BLaER1 treated with 17β-estradiol and CSF1 and Interleukin-3, amounts not matched to agents 10 nM and 100 nM (cell line): Measurements from ENCODE around the gene NHLRC4.

ENCODE experiments used
- H3K27ac ChIP-seq, 11 experiments: shearing (Covaris generic); formaldehyde crosslinking; 2 replicates each; pipeline ENCODE4 v1.8.1; 2022
- H3K27me3 ChIP-seq, 11 experiments: shearing (Covaris generic); formaldehyde crosslinking; 2 replicates each; pipeline ENCODE4 v1.8.1; 2022
- H3K36me3 ChIP-seq, 11 experiments: shearing (Covaris generic); formaldehyde crosslinking; 2 replicates each; pipeline ENCODE4 v1.8.1; 2022
- H3K4me1 ChIP-seq, 10 experiments: shearing (Covaris generic); formaldehyde crosslinking; 2 replicates each; pipeline ENCODE4 v1.8.1; 2022
- H3K4me2 ChIP-seq, 11 experiments: shearing (Covaris generic); formaldehyde crosslinking; 2 replicates each; pipeline ENCODE4 v1.8.1; 2022
- H3K4me3 ChIP-seq, 10 experiments: shearing (Covaris generic); formaldehyde crosslinking; 2 replicates each; pipeline ENCODE4 v1.8.1; 2022
- H3K9ac ChIP-seq, 11 experiments: shearing (Covaris generic); formaldehyde crosslinking; 2 replicates each; pipeline ENCODE4 v1.8.1; 2022
- H3K9me3 ChIP-seq, 11 experiments: shearing (Covaris generic); formaldehyde crosslinking; replicated peaks in 1 of 11; 2 replicates each; pipeline ENCODE4 v1.8.1; 2022
- H4K20me1 ChIP-seq, 11 experiments: shearing (Covaris generic); formaldehyde crosslinking; 2 replicates each; pipeline ENCODE4 v1.8.1; 2022
- Cebpa-rat ChIP-seq, 11 experiments: shearing (Covaris generic); IDR thresholded peaks; 2 replicates each; pipeline ENCODE4 v1.8.1; 2022

Gene NHLRC4

GRCh38 chr16:535446-536405 lies 31.1 kb upstream of the NHLRC4 start:
- Histone ChIP-seq H3K27ac (peak overlapping the region in 4 of 11 experiments; percentile 24 to 61 (median 48); a peak in 7 of 22 replicates), H3K4me2 (peak overlapping the region in 5 of 11 experiments; percentile 53 to 80 (median 62); a peak in 10 of 22 replicates), H3K9ac (peak overlapping the region in 6 of 11 experiments; percentile 14 to 55 (median 44); a peak in 12 of 22 replicates), H3K9me3 (no peaks in the 10 kb centered on the region), H3K4me1 (peaks cover 15 to 63% (median 36%) of the 10 kb centered on the region in 10 experiments; a peak in 19 of 20 replicates), H3K27me3 (no peaks in the 10 kb centered on the region), H3K4me3 (0 out of 20 replicates have a peak overlapping the region, but pooled peaks of 1 of the 10 experiments have one; percentile 11), H3K36me3 (peaks cover 44 to 92% (median 77%) of the 10 kb centered on the region in 11 experiments), H4K20me1 (peaks cover 99 to 100% (median 100%) of the 10 kb centered on the region in 11 experiments)
- TF ChIP-seq Cebpa-rat (IDR thresholded peaks at IDR 0.05) = no peak

DNA sequence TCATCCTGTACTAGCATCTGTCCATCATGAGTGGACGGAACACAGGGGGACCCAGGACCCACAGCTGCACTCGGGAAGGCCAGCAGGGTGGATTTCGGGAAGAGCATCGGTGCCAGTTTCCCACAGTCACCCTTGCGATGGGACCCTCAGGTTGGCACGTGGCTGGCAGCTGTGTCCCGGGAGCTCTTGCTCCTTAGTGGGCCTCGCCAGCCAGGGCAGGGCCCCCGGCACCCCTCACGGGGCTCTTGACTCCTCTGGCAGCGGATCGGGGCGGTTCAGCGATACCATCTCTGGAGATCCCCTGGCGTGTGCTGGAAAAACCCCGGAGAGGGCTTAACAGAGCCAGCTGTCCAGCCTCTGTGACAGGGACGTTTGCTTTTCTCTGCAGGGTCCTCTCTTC lies 30.1 kb upstream of the NHLRC4 start:
- no peak for TF ChIP-seq Cebpa-rat (IDR thresholded peaks at IDR 0.05)
- peaks cover 99 to 100% (median 100%) of the 10 kb centered on the region in 11 experiments for H4K20me1 ChIP-seq

GRCh38 chr16:537415-538335 lies 29.1 kb upstream of the NHLRC4 start:
- peaks cover under 1 to 45% (median 28%) of the 10 kb centered on the region in 10 experiments; a peak in 18 of 20 replicates for H3K4me1 ChIP-seq
- no peak for TF ChIP-seq Cebpa-rat (IDR thresholded peaks at IDR 0.05)
- H4K20me1 ChIP-seq = peaks cover 99 to 100% (median 100%) of the 10 kb centered on the region in 11 experiments
- no peak overlapping the region for H3K27ac ChIP-seq
- H3K27me3 ChIP-seq = no peaks in the 10 kb centered on the region
- H3K9ac ChIP-seq = no peak overlapping the region
- no peak overlapping the region for H3K4me2 ChIP-seq
- no peak overlapping the region for H3K4me3 ChIP-seq
- no peaks in the 10 kb centered on the region for H3K9me3 ChIP-seq
- peaks cover 59 to 92% (median 80%) of the 10 kb centered on the region in 11 experiments for H3K36me3 ChIP-seq

More for the DNA sequence above, 30.1 kb upstream of the NHLRC4 start:
- Histone ChIP-seq H3K4me2 (no peak overlapping the region), H3K4me1 (peaks cover 6 to 53% (median 27%) of the 10 kb centered on the region in 10 experiments; a peak in 17 of 20 replicates), H3K27ac (peak overlapping the region in 1 of 11 experiments; percentile 7; a peak in 1 of 22 replicates), H3K4me3 (no peak overlapping the region), H3K9ac (peak overlapping the region in 2 of 11 experiments; percentile 5 to 9; a peak in 1 of 22 replicates), H3K36me3 (peaks cover 54 to 90% (median 82%) of the 10 kb centered on the region in 11 experiments), H3K9me3 (no peaks in the 10 kb centered on the region), H3K27me3 (no peaks in the 10 kb centered on the region)

GRCh38 chr16:539901-540530 lies 26.8 kb upstream of the NHLRC4 start:
- H4K20me1 ChIP-seq = peaks cover 96 to 100% (median 98%) of the 10 kb centered on the region in 11 experiments
- no peak overlapping the region for H3K27ac ChIP-seq
- peaks cover 11 to 37% (median 23%) of the 10 kb centered on the region in 10 experiments for H3K4me1 ChIP-seq
- no peaks in the 10 kb centered on the region for H3K27me3 ChIP-seq
- peak overlapping the region in 2 of 11 experiments; percentile 15 to 41; a peak in 1 of 22 replicates for H3K9ac ChIP-seq
- H3K4me2 ChIP-seq = no peak overlapping the region
- no peaks in the 10 kb centered on the region for H3K9me3 ChIP-seq
- TF ChIP-seq Cebpa-rat (IDR thresholded peaks at IDR 0.05) = no peak
- peaks cover 46 to 88% (median 67%) of the 10 kb centered on the region in 11 experiments for H3K36me3 ChIP-seq
- no peak overlapping the region for H3K4me3 ChIP-seq

DNA sequence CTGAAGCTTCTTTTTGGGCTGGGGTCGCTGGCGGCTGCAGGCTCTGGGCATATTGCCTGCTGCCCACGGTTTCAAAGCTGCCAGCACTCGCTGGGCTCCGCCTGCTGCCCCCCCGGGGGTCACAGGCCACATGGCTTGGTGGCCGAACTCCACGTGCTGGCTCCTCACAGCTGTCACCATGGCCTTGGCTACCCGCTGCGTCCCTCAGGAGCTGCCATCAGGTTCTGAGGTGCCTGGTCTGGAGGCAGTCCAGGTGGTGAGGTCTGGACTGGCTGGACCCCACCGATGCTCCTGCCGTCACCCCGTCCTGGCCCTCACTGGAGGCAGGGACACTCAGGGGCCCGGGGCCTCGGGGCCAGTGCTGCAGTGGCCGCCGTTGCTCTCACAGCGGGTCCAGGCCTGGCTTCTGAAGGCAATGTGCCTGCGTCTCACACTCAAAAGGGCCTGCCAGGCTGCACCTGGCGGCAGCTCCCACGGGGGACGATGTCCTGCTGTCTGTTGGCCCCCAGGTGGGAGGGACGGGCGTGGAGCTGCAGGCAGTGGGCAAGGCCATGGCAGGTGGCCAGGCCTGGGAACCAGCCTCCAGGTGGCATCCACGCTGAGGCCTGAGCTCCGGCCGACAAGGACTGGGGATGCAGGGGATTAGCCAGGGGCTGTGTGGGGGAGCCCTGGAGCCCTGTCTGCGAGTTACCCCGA lies 26.0 kb upstream of the NHLRC4 start:
- H4K20me1 ChIP-seq = peaks cover 96 to 100% (median 98%) of the 10 kb centered on the region in 11 experiments
- H3K9ac ChIP-seq = 0 out of 22 replicates have a peak overlapping the region, but pooled peaks of 1 of the 11 experiments have one; percentile 15
- H3K9me3 ChIP-seq = no peaks in the 10 kb centered on the region
- TF ChIP-seq Cebpa-rat (IDR thresholded peaks at IDR 0.05) = no peak
- peaks cover 38 to 86% (median 63%) of the 10 kb centered on the region in 11 experiments for H3K36me3 ChIP-seq
- no peaks in the 10 kb centered on the region for H3K27me3 ChIP-seq
- peaks cover 4 to 32% (median 25%) of the 10 kb centered on the region in 10 experiments; a peak in 19 of 20 replicates for H3K4me1 ChIP-seq
- H3K4me3 ChIP-seq = no peak overlapping the region
- H3K4me2 ChIP-seq = no peak overlapping the region
- no peak overlapping the region for H3K27ac ChIP-seq

DNA sequence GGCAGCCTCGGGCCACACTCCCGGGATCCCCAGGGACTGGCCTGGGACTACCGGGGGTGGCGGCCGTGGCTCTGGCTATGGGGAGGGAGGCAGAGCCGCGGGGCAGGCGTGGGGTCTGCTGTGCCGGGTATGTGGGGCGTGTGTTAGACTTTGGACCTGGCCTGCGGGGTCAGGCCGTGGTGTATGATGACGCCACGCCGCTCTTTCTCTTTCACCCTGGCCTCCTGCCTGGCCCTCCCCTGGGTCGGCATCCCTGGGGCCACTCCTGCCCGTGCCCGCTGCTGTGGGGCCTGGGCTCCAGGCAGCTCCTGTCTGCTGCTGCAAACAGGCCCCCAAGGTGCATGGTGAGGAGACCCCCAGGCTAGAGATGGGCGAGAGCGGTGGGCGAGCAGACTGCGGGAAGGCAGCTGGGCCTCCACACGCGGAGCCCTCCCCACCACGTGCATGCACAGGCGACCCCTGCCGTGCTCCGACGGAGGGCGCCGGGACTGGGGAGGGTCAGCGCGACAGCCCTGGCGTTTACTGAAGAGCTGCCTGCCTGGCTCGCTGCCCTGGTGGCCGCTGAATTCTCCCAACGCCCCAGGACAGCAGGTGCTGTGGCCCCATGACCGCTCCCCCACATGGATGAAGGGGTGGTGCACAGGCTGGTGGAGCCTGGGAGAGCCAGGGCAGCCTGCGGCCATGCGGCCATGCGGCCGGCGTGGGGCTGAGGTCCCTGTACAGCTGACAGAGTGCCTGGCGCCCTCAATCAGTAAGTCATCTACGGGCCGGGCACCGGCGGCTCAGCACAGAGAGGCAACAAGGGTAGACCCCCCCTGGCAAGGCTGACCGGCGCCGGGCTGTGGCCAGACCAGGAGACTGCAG lies 23.3 kb upstream of the NHLRC4 start:
- H3K9ac ChIP-seq = peak overlapping the region in 8 of 11 experiments; percentile 6 to 64 (median 41); a peak in 11 of 22 replicates
- peak overlapping the region in 4 of 11 experiments; percentile 22 to 48 (median 34); a peak in 3 of 22 replicates for H3K27ac ChIP-seq
- TF ChIP-seq Cebpa-rat (IDR thresholded peaks at IDR 0.05) = no peak
- no peaks in the 10 kb centered on the region for H3K9me3 ChIP-seq
- H4K20me1 ChIP-seq = peaks cover 96 to 100% (median 98%) of the 10 kb centered on the region in 11 experiments
- peaks cover 22 to 57% (median 51%) of the 10 kb centered on the region in 10 experiments for H3K4me1 ChIP-seq
- H3K4me3 ChIP-seq = no peak overlapping the region
- peaks cover 28 to 74% (median 51%) of the 10 kb centered on the region in 11 experiments for H3K36me3 ChIP-seq
- no peaks in the 10 kb centered on the region for H3K27me3 ChIP-seq
- peak overlapping the region in 10 of 11 experiments; percentile 3 to 72 (median 69); a peak in 17 of 22 replicates for H3K4me2 ChIP-seq

- Histone ChIP-seq H3K27me3 (no peaks in the 10 kb centered on the region), H3K36me3 (peaks cover 32 to 73% (median 47%) of the 10 kb centered on the region in 11 experiments), H4K20me1 (peaks cover 91 to 99% (median 95%) of the 10 kb centered on the region in 11 experiments), H3K27ac (peak overlapping the region in 1 of 11 experiments; percentile 32; a peak in 1 of 22 replicates), H3K4me2 (peak overlapping the region in 7 of 11 experiments; percentile 68 to 72 (median 71); a peak in 14 of 22 replicates), H3K4me1 (peaks cover 24 to 61% (median 53%) of the 10 kb centered on the region in 10 experiments), H3K9ac (peak overlapping the region in 7 of 11 experiments; percentile 28 to 64 (median 42); a peak in 6 of 22 replicates), H3K9me3 (no peaks in the 10 kb centered on the region), H3K4me3 (no peak overlapping the region)
- TF ChIP-seq Cebpa-rat (IDR thresholded peaks at IDR 0.05) = no peak
Observed at GRCh38 chr16:544517-544916, 22.3 kb upstream of the NHLRC4 start.
